HepG2 (cell line): ENCODE measurements around the gene THAP3. TPM values are rescaled to one million over a fixed set of nuclear protein-coding genes. Genes with fewer than 3 reads are reported as not detected.

ENCODE experiments used
- GLI4 ChIP-seq: sonication (generic); formaldehyde crosslinking; IDR thresholded peaks from 2 replicates; pipeline ENCODE4 v1.5.1; 2020; ENCODE audit warnings: missing genetic modification reagents, mild to moderate bottlenecking, moderate library complexity, borderline replicate concordance
- KDM4B ChIP-seq: sonication (generic); formaldehyde crosslinking; IDR thresholded peaks from 2 replicates; pipeline ENCODE4 v1.4.0; 2020; ENCODE audit warnings: missing genetic modification reagents
- KLF6 ChIP-seq: IDR thresholded peaks from 2 replicates; pipeline ENCODE4 v1.8.0; 2016; ENCODE audit warnings: missing biosample characterization, missing genetic modification reagents
- PHB2 ChIP-seq: fragments of 450-650 bp; IDR thresholded peaks from 2 replicates; pipeline ENCODE4 v1.6.1; 2018; ENCODE audit not compliant: partially characterized antibody
- RFX5 ChIP-seq: IDR thresholded peaks from 2 replicates; pipeline ENCODE4 v1.6.1; 2011; ENCODE audit warnings: low read depth, low read length, improper control_type of control experiment
- RFXANK ChIP-seq: IDR thresholded peaks from 2 replicates; pipeline ENCODE4 v1.6.1; 2016
- SIN3A ChIP-seq: IDR thresholded peaks from 2 replicates; pipeline ENCODE4 v1.6.1; 2011; ENCODE audit warnings: low read depth, mild to moderate bottlenecking, control low read depth, low read length, borderline replicate concordance
- SPEN ChIP-seq: sonication (generic); formaldehyde crosslinking; IDR thresholded peaks from 2 replicates; pipeline ENCODE4 v1.5.1; 2020; ENCODE audit warnings: low read depth, mild to moderate bottlenecking, missing genetic modification reagents
- ZKSCAN8 ChIP-seq: IDR thresholded peaks from 2 replicates; pipeline ENCODE4 v1.6.1; 2016; ENCODE audit warnings: borderline replicate concordance, missing genetic modification reagents, missing compliant biosample characterization
- ZNF101 ChIP-seq: sonication (generic); formaldehyde crosslinking; IDR thresholded peaks from 2 replicates; pipeline ENCODE4 v1.4.0; 2020; ENCODE audit warnings: mild to moderate bottlenecking, low read depth, missing genetic modification reagents, borderline replicate concordance
- ZNF24 ChIP-seq: fragments of 450-650 bp; IDR thresholded peaks from 2 replicates; pipeline ENCODE4 v1.6.1; 2017; ENCODE audit warnings: antibody characterized with exemption, mild to moderate bottlenecking
- ZNF546 ChIP-seq: sonication (generic); formaldehyde crosslinking; conservative IDR thresholded peaks from 2 replicates; pipeline ENCODE4 v1.8.1; 2023; ENCODE audit warnings: mild to moderate bottlenecking, missing genetic modification reagents
- ZNF564 ChIP-seq: sonication (generic); formaldehyde crosslinking; IDR thresholded peaks from 2 replicates; pipeline ENCODE4 v1.8.1; 2023; ENCODE audit warnings: mild to moderate bottlenecking, missing genetic modification reagents
- ZNF570 ChIP-seq: sonication (generic); formaldehyde crosslinking; IDR thresholded peaks from 2 replicates; pipeline ENCODE4 v1.4.0; 2020; ENCODE audit warnings: mild to moderate bottlenecking, missing genetic modification reagents, borderline replicate concordance
- ZNF605 ChIP-seq: sonication (generic); formaldehyde crosslinking; IDR thresholded peaks from 2 replicates; pipeline ENCODE4 v1.8.0; 2022; ENCODE audit warnings: mild to moderate bottlenecking, missing genetic modification reagents
- ZNF772 ChIP-seq: sonication (generic); formaldehyde crosslinking; IDR thresholded peaks from 2 replicates; pipeline ENCODE4 v1.5.0; 2020; ENCODE audit warnings: mild to moderate bottlenecking, missing genetic modification reagents
- ZNF816 ChIP-seq: sonication (generic); formaldehyde crosslinking; IDR thresholded peaks from 2 replicates; pipeline ENCODE4 v1.8.0; 2022; ENCODE audit warnings: missing genetic modification reagents, mild to moderate bottlenecking, borderline replicate concordance
- ZSCAN31 ChIP-seq: sonication (generic); formaldehyde crosslinking; IDR thresholded peaks from 2 replicates; pipeline ENCODE4 v1.5.0; 2020; ENCODE audit warnings: low read depth, mild to moderate bottlenecking, missing genetic modification reagents
- polyA plus RNA-seq, 8 experiments: library from polyadenylated mRNA; depleted of rRNA in 3 of 8; stranded (reverse) in 7 of 8; unstranded in 1 of 8; fragments of >200 nt; fragmentation: Illumina TruSeq in 4 of 8; extraction: Trizol in 4 of 8; gene quantifications; 2 replicates each; pipeline versions ENCODE4 v1.2.1 to v1.2.3, GENCODE V29; 2011 to 2016; ENCODE audit warnings: low read depth in 4 of 8, missing spikeins in 1 of 8, mixed read lengths in 1 of 8; ENCODE audit not compliant: insufficient read depth in 1 of 8
- total RNA-seq, 5 experiments: library from RNA; depleted of rRNA; stranded (reverse); fragments of >200 nt; fragmentation: Illumina TruSeq; extraction: Trizol; gene quantifications; 2 replicates each; pipeline ENCODE4 v1.2.3, GENCODE V29; 2016; ENCODE audit warnings: low read depth in 1 of 5
- TF ChIP-seq, protein P1 (sequence below), 2 experiments: sonication (generic) in 1 of 2; formaldehyde crosslinking in 1 of 2; IDR thresholded peaks; 2 replicates each; pipeline versions ENCODE4 v1.4.0 to v1.6.1; 2018 to 2020; ENCODE audit warnings: missing genetic modification reagents in 2 of 2, borderline replicate concordance in 1 of 2, low read depth in 1 of 2, mild to moderate bottlenecking in 1 of 2, missing biosample characterization in 1 of 2
- TF ChIP-seq, protein P2 (sequence below): sonication (generic); formaldehyde crosslinking; IDR thresholded peaks from 2 replicates; pipeline ENCODE4 v1.4.0; 2020; ENCODE audit warnings: missing genetic modification reagents, borderline replicate concordance
- TF ChIP-seq, protein P3 (sequence below): sonication (generic); formaldehyde crosslinking; IDR thresholded peaks from 2 replicates; pipeline ENCODE4 v1.4.0; 2020; ENCODE audit warnings: mild to moderate bottlenecking, low read depth, missing genetic modification reagents
- TF ChIP-seq, protein P4 (sequence below): sonication (generic); IDR thresholded peaks from 2 replicates; pipeline ENCODE4 v1.6.1; 2016; ENCODE audit warnings: low read depth, borderline replicate concordance

THAP3 gene
- total and polyA plus RNA-seq, 2 of the 13 experiments (the other 11 are each of a cell fraction or from before 2014, with no cell fraction given) = 10.3 to 14.9 TPM

DNA sequence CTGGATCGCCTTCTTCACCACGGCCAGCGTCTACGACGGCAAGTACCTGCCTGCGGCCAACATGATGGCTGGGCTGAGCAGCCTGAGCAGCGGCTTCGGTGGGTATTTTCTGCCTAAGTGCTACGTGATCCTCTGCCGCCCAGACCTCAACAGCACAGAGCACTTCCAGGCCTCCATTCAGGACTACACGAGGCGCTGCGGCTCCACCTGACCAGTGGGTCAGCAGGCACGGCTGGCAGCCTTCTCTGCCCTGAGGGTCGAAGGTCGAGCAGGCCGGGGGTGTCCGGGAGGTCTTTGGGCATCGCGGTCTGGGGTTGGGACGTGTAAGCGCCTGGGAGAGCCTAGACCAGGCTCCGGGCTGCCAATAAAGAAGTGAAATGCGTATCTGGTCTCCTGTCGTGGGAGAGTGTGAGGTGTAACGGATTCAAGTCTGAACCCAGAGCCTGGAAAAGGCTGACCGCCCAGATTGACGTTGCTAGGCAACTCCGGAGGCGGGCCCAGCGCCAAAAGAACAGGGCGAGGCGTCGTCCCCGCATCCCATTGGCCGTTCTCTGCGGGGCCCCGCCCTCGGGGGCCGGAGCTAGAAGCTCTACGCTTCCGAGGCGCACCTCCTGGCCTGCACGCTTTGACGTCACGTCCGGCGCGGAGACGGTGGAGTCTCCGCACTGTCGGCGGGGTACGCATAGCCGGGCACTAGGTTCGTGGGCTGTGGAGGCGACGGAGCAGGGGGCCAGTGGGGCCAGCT is 45.1 kb upstream of the THAP3 start, which contains the start of gene ZBTB48 (continued):
- TF ChIP-seq, protein P1, sequence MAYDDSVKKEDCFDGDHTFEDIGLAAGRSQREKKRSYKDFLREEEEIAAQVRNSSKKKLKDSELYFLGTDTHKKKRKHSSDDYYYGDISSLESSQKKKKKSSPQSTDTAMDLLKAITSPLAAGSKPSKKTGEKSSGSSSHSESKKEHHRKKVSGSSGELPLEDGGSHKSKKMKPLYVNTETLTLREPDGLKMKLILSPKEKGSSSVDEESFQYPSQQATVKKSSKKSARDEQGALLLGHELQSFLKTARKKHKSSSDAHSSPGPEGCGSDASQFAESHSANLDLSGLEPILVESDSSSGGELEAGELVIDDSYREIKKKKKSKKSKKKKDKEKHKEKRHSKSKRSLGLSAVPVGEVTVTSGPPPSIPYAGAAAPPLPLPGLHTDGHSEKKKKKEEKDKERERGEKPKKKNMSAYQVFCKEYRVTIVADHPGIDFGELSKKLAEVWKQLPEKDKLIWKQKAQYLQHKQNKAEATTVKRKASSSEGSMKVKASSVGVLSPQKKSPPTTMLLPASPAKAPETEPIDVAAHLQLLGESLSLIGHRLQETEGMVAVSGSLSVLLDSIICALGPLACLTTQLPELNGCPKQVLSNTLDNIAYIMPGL (CRISPR knock-in tag; IDR thresholded peaks at IDR 0.05; ENCODE audit: borderline replicate concordance in 1 of 2, low read depth in 1 of 2) = 0 out of 4 replicates have a peak, but pooled peaks have one; percentile 20 to 23
- no peak for TF ChIP-seq ZNF564
- TF ChIP-seq ZNF101 = no peak
- TF ChIP-seq, protein P2, sequence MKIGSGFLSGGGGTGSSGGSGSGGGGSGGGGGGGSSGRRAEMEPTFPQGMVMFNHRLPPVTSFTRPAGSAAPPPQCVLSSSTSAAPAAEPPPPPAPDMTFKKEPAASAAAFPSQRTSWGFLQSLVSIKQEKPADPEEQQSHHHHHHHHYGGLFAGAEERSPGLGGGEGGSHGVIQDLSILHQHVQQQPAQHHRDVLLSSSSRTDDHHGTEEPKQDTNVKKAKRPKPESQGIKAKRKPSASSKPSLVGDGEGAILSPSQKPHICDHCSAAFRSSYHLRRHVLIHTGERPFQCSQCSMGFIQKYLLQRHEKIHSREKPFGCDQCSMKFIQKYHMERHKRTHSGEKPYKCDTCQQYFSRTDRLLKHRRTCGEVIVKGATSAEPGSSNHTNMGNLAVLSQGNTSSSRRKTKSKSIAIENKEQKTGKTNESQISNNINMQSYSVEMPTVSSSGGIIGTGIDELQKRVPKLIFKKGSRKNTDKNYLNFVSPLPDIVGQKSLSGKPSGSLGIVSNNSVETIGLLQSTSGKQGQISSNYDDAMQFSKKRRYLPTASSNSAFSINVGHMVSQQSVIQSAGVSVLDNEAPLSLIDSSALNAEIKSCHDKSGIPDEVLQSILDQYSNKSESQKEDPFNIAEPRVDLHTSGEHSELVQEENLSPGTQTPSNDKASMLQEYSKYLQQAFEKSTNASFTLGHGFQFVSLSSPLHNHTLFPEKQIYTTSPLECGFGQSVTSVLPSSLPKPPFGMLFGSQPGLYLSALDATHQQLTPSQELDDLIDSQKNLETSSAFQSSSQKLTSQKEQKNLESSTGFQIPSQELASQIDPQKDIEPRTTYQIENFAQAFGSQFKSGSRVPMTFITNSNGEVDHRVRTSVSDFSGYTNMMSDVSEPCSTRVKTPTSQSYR (CRISPR knock-in tag) = no peak
- TF ChIP-seq ZNF605 = peak; percentile 58; the same call in 1 of the 2 replicates
- TF ChIP-seq ZNF570 (CRISPR knock-in tag) = no peak
- no peak for TF ChIP-seq RFXANK
- TF ChIP-seq ZNF772 (CRISPR knock-in tag) = peak; percentile 85; the same call in 1 of the 2 replicates
- peak; percentile 42; the same call in 1 of the 2 replicates for TF ChIP-seq KDM4B (CRISPR knock-in tag)
- TF ChIP-seq SIN3A = 0 out of 2 replicates have a peak, but pooled peaks have one; percentile 77
- no peak for TF ChIP-seq KLF6 (CRISPR knock-in tag)
- peak; percentile 60; the same call in 1 of the 2 replicates for TF ChIP-seq RFX5
- TF ChIP-seq, protein P3, sequence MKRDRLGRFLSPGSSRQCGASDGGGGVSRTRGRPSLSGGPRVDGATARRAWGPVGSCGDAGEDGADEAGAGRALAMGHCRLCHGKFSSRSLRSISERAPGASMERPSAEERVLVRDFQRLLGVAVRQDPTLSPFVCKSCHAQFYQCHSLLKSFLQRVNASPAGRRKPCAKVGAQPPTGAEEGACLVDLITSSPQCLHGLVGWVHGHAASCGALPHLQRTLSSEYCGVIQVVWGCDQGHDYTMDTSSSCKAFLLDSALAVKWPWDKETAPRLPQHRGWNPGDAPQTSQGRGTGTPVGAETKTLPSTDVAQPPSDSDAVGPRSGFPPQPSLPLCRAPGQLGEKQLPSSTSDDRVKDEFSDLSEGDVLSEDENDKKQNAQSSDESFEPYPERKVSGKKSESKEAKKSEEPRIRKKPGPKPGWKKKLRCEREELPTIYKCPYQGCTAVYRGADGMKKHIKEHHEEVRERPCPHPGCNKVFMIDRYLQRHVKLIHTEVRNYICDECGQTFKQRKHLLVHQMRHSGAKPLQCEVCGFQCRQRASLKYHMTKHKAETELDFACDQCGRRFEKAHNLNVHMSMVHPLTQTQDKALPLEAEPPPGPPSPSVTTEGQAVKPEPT (CRISPR knock-in tag) = no peak
- 0 out of 2 replicates have a peak, but pooled peaks have one; percentile 54 for TF ChIP-seq ZSCAN31 (CRISPR knock-in tag)
- peak; percentile 88 for TF ChIP-seq ZNF546
- TF ChIP-seq GLI4 (CRISPR knock-in tag) = 0 out of 2 replicates have a peak, but pooled peaks have one; percentile 35
- TF ChIP-seq PHB2 = no peak
- TF ChIP-seq ZNF24 = no peak
- TF ChIP-seq, protein P4, sequence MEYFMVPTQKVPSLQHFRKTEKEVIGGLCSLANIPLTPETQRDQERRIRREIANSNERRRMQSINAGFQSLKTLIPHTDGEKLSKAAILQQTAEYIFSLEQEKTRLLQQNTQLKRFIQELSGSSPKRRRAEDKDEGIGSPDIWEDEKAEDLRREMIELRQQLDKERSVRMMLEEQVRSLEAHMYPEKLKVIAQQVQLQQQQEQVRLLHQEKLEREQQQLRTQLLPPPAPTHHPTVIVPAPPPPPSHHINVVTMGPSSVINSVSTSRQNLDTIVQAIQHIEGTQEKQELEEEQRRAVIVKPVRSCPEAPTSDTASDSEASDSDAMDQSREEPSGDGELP = peak; percentile 27; the same call in 1 of the 2 replicates
- TF ChIP-seq ZKSCAN8 (CRISPR knock-in tag) = no peak
- TF ChIP-seq SPEN (CRISPR knock-in tag) = peak; percentile 73; the same call in 1 of the 2 replicates
- no peak; the same call in 1 of the 2 replicates for TF ChIP-seq ZNF816 (CRISPR knock-in tag)
